Spleen (tissue), 13 donors: ENCODE data around the gene GPR21. TPM values are rescaled to one million over a fixed set of nuclear protein-coding genes. Genes with fewer than 3 reads are reported as not detected.
A peak's percentile ranks its signal among the peaks of the same experiment; 100 is the strongest.

Source experiments
- DNase-seq: peaks from one replicate; pipeline ENCODE4 v3.0.0-alpha.2; 2020
- H3K27ac ChIP-seq, 8 donors: fragments of 200-600 bp; sonication (generic) in 7 of 8; 1 replicate in 4 of 8; 2 replicates in 4 of 8; pipeline versions ENCODE4 v1.5.0 to v1.8.0; 2016 to 2021; ENCODE audit warnings: inconsistent platforms in 4 of 8, mild to moderate bottlenecking in 4 of 8, moderate library complexity in 1 of 8
- H3K27me3 ChIP-seq, 7 donors: fragments of 200-600 bp; sonication (generic) in 6 of 7; replicated peaks in 1 of 7; 1 replicate in 4 of 7; 2 replicates in 3 of 7; pipeline versions ENCODE4 v1.5.0 to v1.8.0; 2016 to 2021; ENCODE audit warnings: inconsistent platforms in 3 of 7, mild to moderate bottlenecking in 1 of 7
- H3K36me3 ChIP-seq, 6 donors: fragments of 200-600 bp; sonication (generic) in 5 of 6; 1 replicate in 4 of 6; 2 replicates in 2 of 6; pipeline versions ENCODE4 v1.5.0 to v1.8.0; 2016 to 2021; ENCODE audit warnings: inconsistent platforms in 2 of 6
- H3K4me1 ChIP-seq, 6 donors: fragments of 200-600 bp; sonication (generic) in 5 of 6; 1 replicate in 3 of 6; 2 replicates in 3 of 6; pipeline versions ENCODE4 v1.5.0 to v1.8.0; 2016 to 2021; ENCODE audit warnings: inconsistent platforms in 3 of 6
- H3K4me3 ChIP-seq, 8 donors: fragments of 200-600 bp; sonication (generic) in 7 of 8; 1 replicate in 4 of 8; 2 replicates in 4 of 8; pipeline versions ENCODE4 v1.5.0 to v1.8.0; 2016 to 2021; ENCODE audit warnings: inconsistent platforms in 4 of 8, mild to moderate bottlenecking in 4 of 8, moderate library complexity in 2 of 8
- H3K9me3 ChIP-seq, 8 donors: fragments of 200-600 bp; sonication (generic) in 7 of 8; 1 replicate in 4 of 8; 2 replicates in 4 of 8; pipeline versions ENCODE4 v1.5.0 to v1.8.0; 2016 to 2021; ENCODE audit warnings: inconsistent platforms in 4 of 8
- CTCF ChIP-seq, 11 experiments: fragments of 200-600 bp in 7 of 11; fragments of 450-650 bp in 4 of 11; sonication (generic) in 4 of 11; IDR thresholded peaks in 8 of 11; conservative IDR thresholded peaks in 3 of 11; 1 replicate in 7 of 11; 2 replicates in 4 of 11; pipeline versions ENCODE4 v1.4.0 to v1.8.0; 2016 to 2021; ENCODE audit warnings: antibody characterized with exemption in 11 of 11, inconsistent platforms in 4 of 11, mild to moderate bottlenecking in 1 of 11
- POLR2A ChIP-seq, 3 donors: fragments of 450-650 bp; IDR thresholded peaks; one replicate each; pipeline ENCODE4 v1.5.1; 2017; ENCODE audit warnings: antibody characterized with exemption in 3 of 3, mild to moderate bottlenecking in 1 of 3
- POLR2AphosphoS5 ChIP-seq, 3 donors: sonication (generic); formaldehyde crosslinking; IDR thresholded peaks; one replicate each; pipeline ENCODE4 v1.5.1; 2017; ENCODE audit warnings: antibody characterized with exemption in 3 of 3
- WGBS, 5 donors: extraction: QIAGEN DNeasy Blood & Tissue Kit in 3 of 5; methylation state at CpG; one replicate each; pipeline versions ENCODE4 v1.1.5 to v1.1.7; 2013 to 2018; 5-methylcytosine and 5-hydroxymethylcytosine counted together
- intact Hi-C: fragments of 100-400 bp; cut with DNase I; formaldehyde crosslinking; loops from one replicate; pipeline ENCODE4 v1.15.0; 2023; ENCODE audit warnings: low total_unique reads
- long read RNA-seq, 2 donors: transcript quantifications; one replicate each; lab custom pipeline, GENCODE V29; 2026
- polyA plus RNA-seq, 3 donors: library from polyadenylated mRNA; stranded (reverse); fragments of 200-250 nt; gene quantifications; one replicate each; pipeline ENCODE4 v1.2.1, GENCODE V29; 2013
- total RNA-seq, 7 donors: library from RNA; depleted of rRNA in 3 of 7; stranded (reverse); fragments of >200 nt in 3 of 7; fragmentation: NEBNext Ultra II Directional in 4 of 7; extraction: Animal tissue kit (Norgen Biotek cat#: 25700) in 4 of 7; gene quantifications; one replicate each; pipeline versions ENCODE4 v1.1.0 to v1.2.1, GENCODE V29; 2016 to 2021
- donor health status: healthy with polysubstance abuse.
- donor health status: DM: no; HTN: no; CAD: no; lungs with moderate emphysema.
- donor health status: DM: no; HTN: no; CAD: no.
- donor health status: Bipolar disorder and iron deficiency.
- donor health status: healthy.
- donor health status: DM: no; HTN: no; CAD: no.
- donor health status: DM: yes; HTN: yes; CAD: no.

The GPR21 gene
- total RNA-seq (1 to 10 TPM in 6 of 7 donors, not detected in 1; 2.3 to 5.4 (median 3.3) TPM), polyA plus RNA-seq (under 1 TPM; 0.19 to 0.43 (median 0.24) TPM)
- long read RNA-seq, donor 1 = 0 reads
- long read RNA-seq, donor 2 = 0 reads

- no peaks in the 10 kb centered on the region for H3K27me3 ChIP-seq
- peaks cover 0 to 33% (median 11%) of the 10 kb centered on the region in 6 donors for H3K4me1 ChIP-seq
- intact Hi-C loops = no loop called here
- peak within 1 kb of the TSS in 1 of 8 donors; percentile 21 for H3K27ac ChIP-seq
- no peak for TF ChIP-seq POLR2A (IDR thresholded peaks at IDR 0.05)
- TF ChIP-seq CTCF (IDR thresholded peaks at IDR 0.05 in 8 of 11, conservative IDR thresholded peaks at IDR 0.05 in 3 of 11) = no peak
- no peak for TF ChIP-seq POLR2AphosphoS5 (IDR thresholded peaks at IDR 0.05)
- H3K4me3 ChIP-seq = peak within 1 kb of the TSS in 4 of 8 donors; percentile 11 to 34 (median 20)
- H3K9me3 ChIP-seq = no peaks in the 10 kb centered on the region
- H3K36me3 ChIP-seq = peaks cover 0 to 35% (median 3%) of the 10 kb centered on the region in 6 donors
- WGBS, 5 donors = 24 to 37% (median 29%) methylated on average over 7 of the region's 7 CpGs
- DNase-seq = no peak
Measured at GRCh38 chr9:123033352-123033751, at the start of gene GPR21. Gene GPR21 (plus strand): TSS chr9:123033667. CDS start chr9:123034567, 900 bp downstream.

GRCh38 chr9:122986010-122986409 lies 47.5 kb upstream of the GPR21 start:
- Histone ChIP-seq H3K36me3 (peaks cover 0 to 63% (median 28%) of the 10 kb centered on the region in 6 donors), H3K4me1 (peaks cover 0 to 17% (median under 1%) of the 10 kb centered on the region in 6 donors), H3K27ac (peak overlapping the region in 3 of 8 donors; percentile 11 to 51 (median 39)), H3K4me3 (no peak overlapping the region), H3K9me3 (no peaks in the 10 kb centered on the region), H3K27me3 (no peaks in the 10 kb centered on the region)
- no peak for DNase-seq
- TF ChIP-seq POLR2A (IDR thresholded peaks at IDR 0.05) (no peak), POLR2AphosphoS5 (IDR thresholded peaks at IDR 0.05) (no peak), CTCF (IDR thresholded peaks at IDR 0.05 in 8 of 11, conservative IDR thresholded peaks at IDR 0.05 in 3 of 11) (no peak)
- intact Hi-C loops = no loop called here
- 75 to 83% (median 82%) methylated on average over 5 of the region's 5 CpGs for WGBS, 5 donors

GRCh38 chr9:122988141-122988540 lies 45.3 kb upstream of the GPR21 start:
- Histone ChIP-seq H3K9me3 (no peaks in the 10 kb centered on the region), H3K4me3 (no peak overlapping the region), H3K36me3 (peaks cover 0 to 75% (median 28%) of the 10 kb centered on the region in 6 donors), H3K4me1 (peaks cover 0 to 24% (median 2%) of the 10 kb centered on the region in 6 donors), H3K27me3 (no peaks in the 10 kb centered on the region), H3K27ac (no peak overlapping the region)
- 92 to 94% (median 93%) methylated on average over 2 of the region's 2 CpGs for WGBS, 5 donors
- DNase-seq = no peak
- intact Hi-C loops = no loop called here
- no peak for TF ChIP-seq POLR2A (IDR thresholded peaks at IDR 0.05)
- TF ChIP-seq POLR2AphosphoS5 (IDR thresholded peaks at IDR 0.05) = no peak
- no peak for TF ChIP-seq CTCF (IDR thresholded peaks at IDR 0.05 in 8 of 11, conservative IDR thresholded peaks at IDR 0.05 in 3 of 11)

GRCh38 chr9:122988920-122989621 lies 44.4 kb upstream of the GPR21 start:
- no peak for DNase-seq
- Histone ChIP-seq H3K4me1 (peaks cover 0 to 24% (median 2%) of the 10 kb centered on the region in 6 donors), H3K9me3 (no peaks in the 10 kb centered on the region), H3K27ac (peak overlapping the region in 6 of 8 donors; percentile 6 to 53 (median 38)), H3K27me3 (no peaks in the 10 kb centered on the region), H3K36me3 (peaks cover 0 to 81% (median 28%) of the 10 kb centered on the region in 6 donors), H3K4me3 (no peak overlapping the region)
- intact Hi-C loops = no loop called here
- TF ChIP-seq POLR2A (IDR thresholded peaks at IDR 0.05) (no peak), CTCF (IDR thresholded peaks at IDR 0.05 in 8 of 11, conservative IDR thresholded peaks at IDR 0.05 in 3 of 11) (no peak), POLR2AphosphoS5 (IDR thresholded peaks at IDR 0.05) (no peak)
- 69 to 87% (median 73%) methylated on average over 8 of the region's 8 CpGs for WGBS, 5 donors
